Keratinocyte (primary cell): ENCODE data around the gene ERN2. TPM values are rescaled to one million over a fixed set of nuclear protein-coding genes. Genes with fewer than 3 reads are reported as not detected.
"Not testable (repeated sequence)": the region's sequence is repeated elsewhere in the genome, so short reads cannot be mapped to it uniquely, and the experiment has no call there.

Experiments used
- DNase-seq: peaks from one replicate; pipeline ENCODE4 v3.0.0-alpha.2; 2011; ENCODE audit warnings: low read depth, missing footprints, low spot score
- FAIRE-seq: peaks from 2 replicates; lab custom pipeline; 2011; peaks lifted over from hg19 to GRCh38; lab: Jason Lieb, UNC
- H2AFZ ChIP-seq: 2 replicates; pipeline ENCODE4 v1.6.0; 2012; ENCODE audit warnings: low read length, control low read depth, inconsistent platforms; ENCODE audit not compliant: control insufficient read depth
- H3K27ac ChIP-seq: 2 replicates; pipeline ENCODE4 v1.5.1; 2011; ENCODE audit warnings: low read length; ENCODE audit not compliant: control insufficient read depth, insufficient read depth
- H3K27me3 ChIP-seq: 3 replicates; pipeline ENCODE4 v1.6.0; 2011; ENCODE audit warnings: low read length; ENCODE audit not compliant: control insufficient read depth, insufficient read depth; ENCODE audit errors: extremely low read depth
- H3K36me3 ChIP-seq, 2 experiments: 2 replicates in 1 of 2; 3 replicates in 1 of 2; pipeline ENCODE4 v1.5.1; 2011; ENCODE audit warnings: low read length in 2 of 2, mild to moderate bottlenecking in 1 of 2; ENCODE audit not compliant: control insufficient read depth in 2 of 2, insufficient read depth in 2 of 2; ENCODE audit errors: extremely low read depth in 1 of 2
- H3K4me1 ChIP-seq: 3 replicates; pipeline ENCODE4 v1.5.1; 2011; ENCODE audit warnings: low read length; ENCODE audit not compliant: control insufficient read depth, insufficient read depth; ENCODE audit errors: extremely low read depth
- H3K4me2 ChIP-seq: 3 replicates; pipeline ENCODE4 v1.6.0; 2011; ENCODE audit warnings: low read depth, low read length; ENCODE audit not compliant: control insufficient read depth, insufficient read depth; ENCODE audit errors: extremely low read depth
- H3K4me3 ChIP-seq, 3 experiments: fragments of 200-600 bp in 1 of 3; sonication (generic) in 1 of 3; 2 replicates in 2 of 3; 3 replicates in 1 of 3; pipeline ENCODE4 v1.5.1; 2011 to 2016; ENCODE audit warnings: low read length in 3 of 3, mild to moderate bottlenecking in 3 of 3, control low read depth in 2 of 3, inconsistent platforms in 1 of 3, low read depth in 1 of 3, mixed read lengths in 1 of 3, mixed run types in 1 of 3, moderate library complexity in 1 of 3; ENCODE audit not compliant: control insufficient read depth in 2 of 3, insufficient read depth in 2 of 3; ENCODE audit errors: extremely low read depth in 1 of 3
- H3K79me2 ChIP-seq: 2 replicates; pipeline ENCODE4 v1.6.0; 2012; ENCODE audit warnings: low read length; ENCODE audit not compliant: control insufficient read depth, insufficient read depth
- H3K9ac ChIP-seq: 3 replicates; pipeline ENCODE4 v1.6.0; 2011; ENCODE audit warnings: low read length; ENCODE audit not compliant: control insufficient read depth, insufficient read depth; ENCODE audit errors: extremely low read depth
- H3K9me1 ChIP-seq: 3 replicates; pipeline ENCODE4 v1.6.0; 2011; ENCODE audit warnings: low read length; ENCODE audit not compliant: control insufficient read depth, insufficient read depth; ENCODE audit errors: extremely low read depth
- H3K9me3 ChIP-seq: 2 replicates; pipeline ENCODE4 v1.5.1; 2012; ENCODE audit warnings: low read depth, low read length; ENCODE audit not compliant: control insufficient read depth
- H4K20me1 ChIP-seq: 3 replicates; pipeline ENCODE4 v1.6.0; 2011; ENCODE audit warnings: low read length; ENCODE audit not compliant: control insufficient read depth, insufficient read depth; ENCODE audit errors: extremely low read depth
- CTCF ChIP-seq, 3 experiments: IDR thresholded peaks in 1 of 3; conservative IDR thresholded peaks in 1 of 3; optimal IDR thresholded peaks in 1 of 3; 2 replicates in 2 of 3; 3 replicates in 1 of 3; pipeline versions ENCODE3 to v1.5.1; 2011; ENCODE audit warnings: low read length in 3 of 3, mild to moderate bottlenecking in 3 of 3, moderate library complexity in 2 of 3, control low read depth in 1 of 3, inconsistent platforms in 1 of 3; ENCODE audit not compliant: insufficient read depth in 2 of 3; ENCODE audit errors: extremely low read depth in 1 of 3
- EZH2 ChIP-seq: IDR thresholded peaks from one replicate; pipeline ENCODE4 v1.6.1; 2012; ENCODE audit warnings: inconsistent platforms, mild to moderate bottlenecking, low read length, moderate library complexity
- dilution Hi-C: fragments of 300-500 bp; cut with MboI; formaldehyde crosslinking; loops from one replicate; pipeline ENCODE4 v1.7.0; 2020; ENCODE audit warnings: low sequenced_read_pairs; ENCODE audit not compliant: extremely low pct_ligation_motif_present
- polyA plus RNA-seq, 5 experiments: library from polyadenylated mRNA; depleted of rRNA in 3 of 5; stranded (reverse) in 3 of 5; stranded (forward) in 1 of 5; unstranded in 1 of 5; fragments of >200 nt; gene quantifications; 1 replicate in 1 of 5; 2 replicates in 3 of 5; 3 replicates in 1 of 5; pipeline versions ENCODE4 v1.2.1 to v1.2.3, GENCODE V29; 2011 to 2012; ENCODE audit warnings: missing spikeins in 2 of 5, low read depth in 1 of 5, low replicate concordance in 1 of 5

The ERN2 gene
- polyA plus RNA-seq, 1 donor (not counting 4 experiments of a cell fraction or from before 2014, with no cell fraction given): not detected

- Histone ChIP-seq H2AFZ (no peak overlapping the region), H4K20me1 (no peaks in the 10 kb centered on the region), H3K36me3 (no peaks in the 10 kb centered on the region), H3K79me2 (no peaks in the 10 kb centered on the region), H3K9me1 (no peaks in the 10 kb centered on the region), H3K4me3 (no peak overlapping the region), H3K27ac (no peak overlapping the region), H3K27me3 (no peaks in the 10 kb centered on the region), H3K4me2 (no peak overlapping the region), H3K9ac (no peak overlapping the region), H3K9me3 (no peaks in the 10 kb centered on the region), H3K4me1 (no peaks in the 10 kb centered on the region)
- TF ChIP-seq EZH2: no peak
- dilution Hi-C loops: no loop called here
- FAIRE-seq (no peak), DNase-seq (no peak)
Observed at GRCh38 chr16:23724785-23725131, 11.7 kb upstream of the ERN2 start.

GRCh38 chr16:23724096-23724784 is 11.2 kb upstream of the ERN2 start:
- H3K4me2 ChIP-seq: no peak overlapping the region
- H3K9me1 ChIP-seq: no peaks in the 10 kb centered on the region
- no peaks in the 10 kb centered on the region for H3K27me3 ChIP-seq
- dilution Hi-C loops: no loop called here
- DNase-seq (no peak), FAIRE-seq (no peak)
- H3K4me3 ChIP-seq: no peak overlapping the region
- H3K9ac ChIP-seq: no peak overlapping the region
- TF ChIP-seq EZH2 (no peak), CTCF (optimal IDR thresholded peaks at IDR 0.05 in 1 of 3, IDR thresholded peaks at IDR 0.05 in 1 of 3, conservative IDR thresholded peaks at IDR 0.05 in 1 of 3; ENCODE audit: extremely low read depth in 1 of 3, insufficient read depth in 2 of 3, low read length in 3 of 3) (no peak)
- no peak overlapping the region for H3K27ac ChIP-seq
- no peaks in the 10 kb centered on the region for H3K79me2 ChIP-seq
- H3K4me1 ChIP-seq: no peaks in the 10 kb centered on the region
- H3K9me3 ChIP-seq: no peaks in the 10 kb centered on the region
- no peaks in the 10 kb centered on the region for H4K20me1 ChIP-seq
- no peak overlapping the region for H2AFZ ChIP-seq
- H3K36me3 ChIP-seq: no peaks in the 10 kb centered on the region

GRCh38 chr16:23722613-23723240 is 9.7 kb upstream of the ERN2 start:
- H3K27ac ChIP-seq, H3K4me3 ChIP-seq, H2AFZ ChIP-seq, H3K27me3 ChIP-seq, H4K20me1 ChIP-seq, H3K79me2 ChIP-seq, DNase-seq, H3K9ac ChIP-seq, H3K9me1 ChIP-seq, FAIRE-seq, dilution Hi-C loops, H3K4me2 ChIP-seq, H3K4me1 ChIP-seq, H3K36me3 ChIP-seq, H3K9me3 ChIP-seq: not testable (repeated sequence)
